Right lobe of liver (tissue), 4 donors: ENCODE data around the gene HDAC9.

Source experiments
- CTCF ChIP-seq, 4 donors: fragments of 200-600 bp in 3 of 4; fragments of 450-650 bp in 1 of 4; IDR thresholded peaks; one replicate each; pipeline versions ENCODE4 v1.5.1 to v1.8.0; 2016 to 2022; ENCODE audit warnings: antibody characterized with exemption in 4 of 4, mild to moderate bottlenecking in 2 of 4
- POLR2A ChIP-seq: fragments of 450-650 bp; IDR thresholded peaks from one replicate; pipeline ENCODE4 v1.6.1; 2017; ENCODE audit warnings: antibody characterized with exemption, mild to moderate bottlenecking
- donor health status: DM: no; HTN: no; CAD: no.
- donor health status: DM: no; HTN: no; CAD: no.
- donor health status: DM: no; HTN: yes; CAD: no.

GRCh38 chr7:18724318-18724717, 228.8 kb downstream of the HDAC9 start:
- no peak for TF ChIP-seq CTCF (IDR thresholded peaks at IDR 0.05)
- TF ChIP-seq POLR2A: no peak
